ENCODE measurements around the gene RBM19. TPM values are rescaled to one million over a fixed set of nuclear protein-coding genes. Genes with fewer than 3 reads are reported as not detected.

RBM19 gene
- total and polyA plus RNA-seq, 2 of the 4 experiments (the other 2 are of a cell fraction) = 18.7 to 19.2 TPM

- no peak overlapping the region for H3K9ac ChIP-seq (ENCODE audit: low read depth, low read length)
- ATAC-seq (ENCODE audit: low read depth) = no peak
- DNase-seq = no peak
- no peak overlapping the region for H4K91ac ChIP-seq (ENCODE audit: insufficient read depth, low read depth, low read length)
- H3K79me1 ChIP-seq (ENCODE audit: low read depth in 1 of 2, low read length in 2 of 2) = no peaks in the 10 kb centered on the region
- H2AK9ac ChIP-seq (replicated peaks; ENCODE audit: low read depth, low read length, poor library complexity) = no peak overlapping the region
- in situ Hi-C loops (cut with MboI; ENCODE audit: low sequenced_read_pairs) (loop anchor here (10.0 to 25.0 kb wide), 2 partner anchors 1775 to 1927 kb away; no protein-coding TSS in a partner anchor), dilution Hi-C loops (cut with HindIII; ENCODE audit: low sequenced_read_pairs, unreplicated experiment) (no loop called here), intact Hi-C loops (cut with micrococcal nuclease) (no loop called here)
- no peak overlapping the region for H4K8ac ChIP-seq (ENCODE audit: low read depth in 2 of 2, low read length in 2 of 2)
- no peak overlapping the region for H3K27ac ChIP-seq (ENCODE audit: insufficient read depth, low read length)
- no peaks in the 10 kb centered on the region for H3K9me3 ChIP-seq (ENCODE audit: control insufficient read depth, insufficient read depth, low read length)
- H3K23ac ChIP-seq (ENCODE audit: low read depth, low read length) = no peak overlapping the region
- no peak overlapping the region for H3K56ac ChIP-seq (ENCODE audit: extremely low read depth, insufficient read depth, low read length)
- no CpG with 5 or more reads among the region's 6 CpGs for WGBS, 2 experiments (ENCODE audit: extremely low coverage in 2 of 2, insufficient read length in 1 of 2)
- no peaks in the 10 kb centered on the region for H4K20me1 ChIP-seq (ENCODE audit: insufficient read depth, low read length)
- no peak overlapping the region for H2AK5ac ChIP-seq (ENCODE audit: low read depth, low read length)
- H3K4me2 ChIP-seq (ENCODE audit: low read depth, low read length) = no peak overlapping the region
- no peak overlapping the region for H3K4ac ChIP-seq (ENCODE audit: low read depth, low read length)
- H2AFZ ChIP-seq (replicated peaks; ENCODE audit: low read length, poor library complexity) = no peak overlapping the region
- H4K5ac ChIP-seq (ENCODE audit: low read depth, low read length) = no peak overlapping the region
- no peak overlapping the region for H2BK15ac ChIP-seq (ENCODE audit: low read depth, low read length)
- POLR2A ChIA-PET (ENCODE audit: unreplicated experiment) = no interaction called here
- no peak overlapping the region for H2BK5ac ChIP-seq (ENCODE audit: low read depth, low read length, poor library complexity, severe bottlenecking)
- H3K18ac ChIP-seq (ENCODE audit: low read depth, low read length) = no peak overlapping the region
- CTCF ChIA-PET = interaction anchor here (0.7 kb wide), 1 partner anchor 368 kb away, joined by 3 read pairs; no protein-coding TSS in a partner anchor
- H2BK120ac ChIP-seq (ENCODE audit: low read depth, low read length) = no peak overlapping the region
- H3K14ac ChIP-seq (replicated peaks; ENCODE audit: low read depth, low read length) = no peak overlapping the region
- no peaks in the 10 kb centered on the region for H3K4me1 ChIP-seq (ENCODE audit: control insufficient read depth, insufficient read depth, low read length)
- no peaks in the 10 kb centered on the region for H3K36me3 ChIP-seq (ENCODE audit: control insufficient read depth, insufficient read depth, low read length)
- no peak overlapping the region for H2BK20ac ChIP-seq (ENCODE audit: low read depth, low read length)
- H3K9me1 ChIP-seq (ENCODE audit: insufficient read depth, low read length) = no peaks in the 10 kb centered on the region
- H3K27me3 ChIP-seq (ENCODE audit: control insufficient read depth, insufficient read depth, low read length) = peaks cover 17% of the 10 kb centered on the region; the same call in 1 of the 2 replicates
- no TSS peak for BruUV-seq (replicated peaks)
- H3K4me3 ChIP-seq (ENCODE audit: insufficient read depth, low read depth, low read length) = no peak overlapping the region
- TF ChIP-seq BHLHE40 (IDR thresholded peaks at IDR 0.05; ENCODE audit: low read depth, low read length) (no peak), MAFK (IDR thresholded peaks at IDR 0.05; ENCODE audit: low read depth, low read length) (no peak), CHD1 (IDR thresholded peaks at IDR 0.05; ENCODE audit: low read depth, low read length) (no peak), RCOR1 (IDR thresholded peaks at IDR 0.05; ENCODE audit: insufficient replicate concordance, low read length) (no peak), MAZ (IDR thresholded peaks at IDR 0.05; ENCODE audit: borderline replicate concordance, low read depth, low read length) (no peak), FOS (IDR thresholded peaks at IDR 0.05; ENCODE audit: low read depth, low read length) (no peak), CTCF (conservative IDR thresholded peaks at IDR 0.05; ENCODE audit: low read depth, low read length) (no peak), ELK1 (IDR thresholded peaks at IDR 0.05; ENCODE audit: borderline replicate concordance, low read depth, low read length) (no peak), SMC3 (IDR thresholded peaks at IDR 0.05; ENCODE audit: low read depth, low read length) (no peak), MXI1 (IDR thresholded peaks at IDR 0.05; ENCODE audit: borderline replicate concordance, low read depth, low read length) (no peak), RAD21 (IDR thresholded peaks at IDR 0.05; ENCODE audit: low read length) (no peak), RFX5 (IDR thresholded peaks at IDR 0.05; ENCODE audit: low read depth, low read length) (no peak), NFE2L2 (IDR thresholded peaks at IDR 0.05; ENCODE audit: low read depth, low read length) (no peak), CEBPB (IDR thresholded peaks at IDR 0.05; ENCODE audit: low read depth, low read length) (no peak)
- TF ChIP-seq, protein P1, sequence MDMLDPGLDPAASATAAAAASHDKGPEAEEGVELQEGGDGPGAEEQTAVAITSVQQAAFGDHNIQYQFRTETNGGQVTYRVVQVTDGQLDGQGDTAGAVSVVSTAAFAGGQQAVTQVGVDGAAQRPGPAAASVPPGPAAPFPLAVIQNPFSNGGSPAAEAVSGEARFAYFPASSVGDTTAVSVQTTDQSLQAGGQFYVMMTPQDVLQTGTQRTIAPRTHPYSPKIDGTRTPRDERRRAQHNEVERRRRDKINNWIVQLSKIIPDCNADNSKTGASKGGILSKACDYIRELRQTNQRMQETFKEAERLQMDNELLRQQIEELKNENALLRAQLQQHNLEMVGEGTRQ (IDR thresholded peaks at IDR 0.05; ENCODE audit: low read depth, low read length) = no peak
These were observed 21.3 kb upstream of the RBM19 start for GRCh38 chr12:113987261-113988063.
